Measurements from ENCODE around the gene WDR90.

DNA sequence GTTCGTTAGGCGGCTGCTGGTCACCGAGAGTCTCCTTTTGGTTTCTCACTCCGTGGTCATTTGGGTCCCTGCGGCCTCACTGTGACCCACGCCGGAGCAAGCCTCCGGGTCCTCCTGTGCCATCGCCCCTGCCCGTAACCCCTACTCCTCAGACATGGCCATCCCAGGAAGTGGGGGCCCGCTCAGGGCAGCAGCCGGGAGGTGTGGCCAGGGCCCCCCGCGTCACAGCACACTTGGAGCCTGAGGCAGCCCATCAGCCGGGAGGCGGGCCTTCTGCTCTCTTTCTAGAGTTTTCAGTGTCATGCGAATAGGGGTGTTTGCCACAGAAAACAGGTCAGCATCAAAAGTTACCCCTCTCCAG is 26.3 kb upstream of the WDR90 start:
- TF ChIP-seq, protein P1, sequence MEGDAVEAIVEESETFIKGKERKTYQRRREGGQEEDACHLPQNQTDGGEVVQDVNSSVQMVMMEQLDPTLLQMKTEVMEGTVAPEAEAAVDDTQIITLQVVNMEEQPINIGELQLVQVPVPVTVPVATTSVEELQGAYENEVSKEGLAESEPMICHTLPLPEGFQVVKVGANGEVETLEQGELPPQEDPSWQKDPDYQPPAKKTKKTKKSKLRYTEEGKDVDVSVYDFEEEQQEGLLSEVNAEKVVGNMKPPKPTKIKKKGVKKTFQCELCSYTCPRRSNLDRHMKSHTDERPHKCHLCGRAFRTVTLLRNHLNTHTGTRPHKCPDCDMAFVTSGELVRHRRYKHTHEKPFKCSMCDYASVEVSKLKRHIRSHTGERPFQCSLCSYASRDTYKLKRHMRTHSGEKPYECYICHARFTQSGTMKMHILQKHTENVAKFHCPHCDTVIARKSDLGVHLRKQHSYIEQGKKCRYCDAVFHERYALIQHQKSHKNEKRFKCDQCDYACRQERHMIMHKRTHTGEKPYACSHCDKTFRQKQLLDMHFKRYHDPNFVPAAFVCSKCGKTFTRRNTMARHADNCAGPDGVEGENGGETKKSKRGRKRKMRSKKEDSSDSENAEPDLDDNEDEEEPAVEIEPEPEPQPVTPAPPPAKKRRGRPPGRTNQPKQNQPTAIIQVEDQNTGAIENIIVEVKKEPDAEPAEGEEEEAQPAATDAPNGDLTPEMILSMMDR (optimal IDR thresholded peaks at IDR 0.05 in 1 of 3, IDR thresholded peaks at IDR 0.05 in 1 of 3, conservative IDR thresholded peaks at IDR 0.05 in 1 of 3; ENCODE audit: extremely low read depth in 1 of 3, insufficient read depth in 2 of 3, low read length in 3 of 3), result no peak
- TF ChIP-seq EZH2 (IDR thresholded peaks at IDR 0.05; ENCODE audit: low read length), result no peak

All from keratinocyte (primary cell).